ENCODE results near the gene SC5D.

SC5D gene

GRCh38 chr11:121328967-121329679 lies 36.6 kb downstream of the SC5D start:
- no peak for DNase-seq (ENCODE audit: low read depth in 2 of 2)

- DNase-seq (ENCODE audit: low read depth in 2 of 2), result no peak
Measured at GRCh38 chr11:121329781-121330395, 37.3 kb downstream of the SC5D start.

GRCh38 chr11:121330614-121331435 lies 38.3 kb downstream of the SC5D start:
- DNase-seq (ENCODE audit: low read depth in 2 of 2), result no peak

DNA sequence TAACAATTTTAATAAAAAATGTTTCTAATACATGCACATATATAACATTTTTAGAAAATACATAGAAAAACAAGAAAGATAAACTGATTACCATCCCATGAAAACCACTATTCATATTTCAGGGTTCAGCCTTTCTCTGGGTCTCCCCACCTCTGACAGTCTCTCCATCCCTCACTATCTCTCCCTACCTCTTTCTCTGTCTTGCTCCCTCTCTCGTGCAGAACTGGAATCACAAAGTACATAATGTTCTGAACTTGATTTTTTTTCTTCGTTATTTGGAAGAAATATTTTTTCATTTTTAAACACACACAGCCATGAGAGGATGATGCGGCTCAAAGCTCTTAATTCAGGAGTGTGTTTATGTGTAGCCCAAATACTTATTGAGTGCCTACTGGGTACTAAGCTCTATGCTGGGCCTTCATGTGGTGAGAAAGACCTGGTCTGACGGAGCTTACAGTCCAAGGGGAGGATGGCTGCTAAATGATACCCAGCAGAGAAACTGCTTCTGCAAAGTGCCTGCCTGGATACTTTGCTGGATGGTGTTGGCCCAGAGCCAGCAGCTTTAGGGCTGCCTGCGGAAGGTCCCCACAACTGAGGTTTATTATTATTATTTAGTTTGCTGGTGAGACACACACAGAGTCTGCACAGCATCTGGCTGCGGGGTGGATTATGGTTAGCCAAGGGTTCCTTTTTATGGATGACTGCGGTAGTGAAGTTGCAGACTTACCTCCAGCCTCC lies 42.6 kb downstream of the SC5D start:
- DNase-seq (ENCODE audit: low read depth in 2 of 2), result no peak

DNA sequence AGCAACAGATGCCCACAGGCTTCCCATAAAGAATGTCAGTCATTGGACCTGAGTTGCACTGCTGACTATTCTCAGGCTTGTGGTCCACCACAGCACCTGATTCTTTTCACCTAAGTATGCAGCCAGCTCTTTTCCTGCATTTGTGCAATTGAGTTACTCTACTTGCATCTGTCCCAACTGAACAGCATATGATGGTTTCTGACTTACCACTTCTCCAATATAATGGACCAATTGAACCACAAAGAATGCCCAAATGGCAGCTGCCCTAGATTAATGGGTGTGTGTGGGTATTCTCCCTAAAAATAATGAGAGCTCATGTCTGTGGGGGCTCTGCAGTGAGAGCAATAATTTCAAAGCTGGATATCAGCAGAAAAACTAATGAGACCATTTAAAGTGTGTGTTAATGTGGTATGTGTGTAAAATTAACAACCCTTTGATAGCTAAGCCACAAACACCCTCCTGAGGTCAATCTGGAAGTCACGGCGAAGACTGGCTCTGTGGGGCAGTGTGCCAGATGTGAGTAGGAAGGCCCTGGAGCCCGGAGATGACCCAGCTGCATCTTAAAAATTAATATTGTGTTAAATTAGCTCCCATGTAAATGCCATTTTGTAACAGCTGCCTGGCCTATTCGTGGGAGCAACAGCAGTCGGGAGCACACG lies 43.8 kb downstream of the SC5D start:
- no peak for DNase-seq (ENCODE audit: low read depth in 2 of 2)

- DNase-seq (ENCODE audit: low read depth in 2 of 2), result no peak
Measured at GRCh38 chr11:121337078-121337477, 44.5 kb downstream of the SC5D start.

- no peak for DNase-seq (ENCODE audit: low read depth in 2 of 2)
Measured at GRCh38 chr11:121337740-121338272, 45.2 kb downstream of the SC5D start.

- DNase-seq (ENCODE audit: low read depth in 2 of 2), result no peak
Measured at GRCh38 chr11:121338536-121338935, 46.0 kb downstream of the SC5D start.

DNA sequence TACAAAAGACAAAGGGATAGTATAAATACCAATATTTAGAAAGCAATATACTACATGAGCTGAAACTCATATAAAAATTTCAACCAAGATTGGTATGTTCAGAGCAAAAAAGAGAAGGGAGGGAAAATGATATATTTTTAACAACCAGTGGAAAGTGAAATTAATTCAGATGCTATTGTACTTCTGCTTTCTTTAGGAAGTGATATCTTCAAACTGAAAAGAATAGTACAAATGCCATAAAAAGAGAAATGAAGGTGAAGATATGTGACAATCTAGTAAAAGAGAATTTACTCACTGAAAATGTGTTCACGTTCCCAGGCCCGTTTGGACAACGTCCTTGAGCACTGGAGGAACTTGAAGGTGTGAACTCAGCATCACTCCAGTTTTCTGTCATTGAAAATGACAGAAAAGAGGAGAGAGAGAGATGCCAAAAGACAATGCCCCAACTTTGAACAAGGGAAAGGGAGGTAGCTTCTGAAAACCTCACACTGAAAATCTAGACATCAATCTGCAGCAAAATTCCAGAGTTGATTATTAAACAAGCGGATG lies 47.5 kb downstream of the SC5D start:
- no peak for DNase-seq (ENCODE audit: low read depth in 2 of 2)

DNA sequence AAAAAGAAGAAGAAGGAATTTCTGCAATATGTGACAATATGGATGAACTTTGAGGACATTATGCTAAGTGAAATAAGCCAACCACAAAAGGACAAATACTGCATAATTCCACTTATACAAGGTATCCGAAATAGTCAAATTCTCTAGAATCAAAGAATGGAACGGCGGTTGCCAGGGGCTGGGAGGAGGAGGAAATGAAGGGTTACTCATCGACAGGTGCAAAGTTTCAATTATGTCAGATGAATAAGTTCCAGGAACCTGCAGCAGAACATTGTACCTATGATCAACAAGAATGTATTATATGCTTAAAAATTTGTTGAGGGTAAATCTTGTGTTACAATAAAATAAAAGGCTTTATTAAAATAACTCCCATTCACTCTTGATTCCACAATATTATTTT lies 49.0 kb downstream of the SC5D start:
- no peak for DNase-seq (ENCODE audit: low read depth in 2 of 2)

GRCh38 chr11:121344824-121345223 lies 52.3 kb downstream of the SC5D start:
- no peak for DNase-seq (ENCODE audit: low read depth in 2 of 2)

GRCh38 chr11:121347094-121347493 lies 54.5 kb downstream of the SC5D start:
- no peak for DNase-seq (ENCODE audit: low read depth in 2 of 2)

- DNase-seq (ENCODE audit: low read depth in 2 of 2), result no peak
Measured at GRCh38 chr11:121347813-121348212, 55.2 kb downstream of the SC5D start.

- no peak for DNase-seq (ENCODE audit: low read depth in 2 of 2)
Measured at GRCh38 chr11:121348220-121348875, 55.8 kb downstream of the SC5D start.

DNA sequence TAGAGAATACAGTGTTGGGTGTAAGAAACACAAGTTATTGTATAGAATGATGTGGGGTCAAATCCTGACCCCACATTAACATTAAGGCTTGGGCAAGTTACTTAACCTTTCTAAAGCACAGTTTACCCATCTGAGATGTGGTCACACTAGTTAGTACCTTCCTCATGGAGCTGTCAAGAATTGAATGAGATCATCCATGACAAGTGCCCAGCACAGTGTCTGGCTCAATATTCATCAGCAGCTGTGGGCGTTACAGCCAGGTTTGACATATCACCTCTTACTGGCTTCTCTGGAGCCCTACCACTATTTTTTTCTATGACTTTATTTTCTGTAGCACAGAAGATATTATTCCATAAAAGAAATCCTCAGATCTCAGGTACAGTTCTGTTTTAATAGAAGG lies 57.2 kb downstream of the SC5D start:
- no peak for DNase-seq (ENCODE audit: low read depth in 2 of 2)

DNA sequence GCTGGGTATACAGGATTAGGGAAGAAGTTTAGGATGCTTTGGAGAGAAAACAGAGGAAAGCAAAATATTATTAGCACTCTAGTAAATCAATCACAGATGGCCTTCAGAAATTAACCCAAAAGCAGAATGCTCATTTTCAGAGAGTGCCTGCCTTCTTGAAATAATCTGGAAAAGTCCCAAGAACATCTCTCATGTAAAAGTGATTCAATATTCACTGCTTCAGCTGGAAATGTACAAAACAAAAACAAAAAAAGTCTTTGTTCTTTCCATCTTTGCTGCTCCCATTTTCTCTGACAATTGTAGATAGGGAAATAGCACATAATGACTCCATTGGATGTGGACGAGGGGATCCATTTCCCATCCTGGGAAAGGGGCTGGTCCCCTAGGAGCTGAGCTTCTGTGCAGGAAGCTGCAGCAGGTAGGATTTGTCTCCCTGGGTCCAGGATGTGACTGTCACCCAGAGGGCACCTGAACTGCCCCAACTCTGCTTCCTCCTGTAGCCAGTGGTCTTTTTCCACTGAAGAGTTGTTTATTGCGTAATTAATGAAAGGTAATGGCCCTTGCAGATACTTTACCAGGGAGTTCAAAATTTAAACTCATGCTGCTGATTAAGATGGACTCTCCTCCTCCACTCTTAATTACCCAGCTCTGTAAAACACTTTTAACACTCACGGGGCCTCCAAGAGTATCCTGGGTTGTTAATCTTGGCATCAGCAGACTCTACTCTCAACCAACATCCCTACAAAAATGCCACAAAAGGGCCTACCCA lies 57.9 kb downstream of the SC5D start:
- DNase-seq (ENCODE audit: low read depth in 2 of 2), result no peak

DNA sequence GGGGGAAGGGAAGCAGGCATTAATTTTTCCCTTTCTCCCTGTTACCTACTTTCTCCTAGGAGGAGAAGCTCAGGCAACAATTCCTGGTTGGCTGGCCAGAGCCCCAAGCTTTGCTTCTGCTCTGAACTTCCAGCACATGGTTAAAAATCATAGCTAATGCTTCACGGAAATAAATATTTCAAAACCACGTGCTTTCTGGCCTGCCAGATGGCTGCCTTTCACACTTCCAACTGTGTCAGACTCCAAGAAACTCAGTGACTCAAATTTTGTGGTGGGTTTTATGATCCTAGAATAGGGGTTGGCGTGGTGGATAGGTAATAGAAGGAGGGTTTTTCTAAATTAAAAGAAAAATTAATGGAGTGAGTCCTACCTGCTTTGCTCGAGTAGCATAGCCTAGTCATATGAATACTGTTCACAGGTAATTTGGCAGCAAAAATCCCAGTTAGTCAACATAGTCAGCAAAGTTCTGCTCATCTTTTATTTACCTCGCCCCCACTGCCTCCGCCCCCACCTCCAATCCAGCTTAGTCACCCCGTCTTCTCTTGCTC lies 58.6 kb downstream of the SC5D start:
- DNase-seq (ENCODE audit: low read depth in 2 of 2), result no peak

GRCh38 chr11:121352251-121352891 lies 59.8 kb downstream of the SC5D start:
- no peak for DNase-seq (ENCODE audit: low read depth in 2 of 2)

GRCh38 chr11:121354192-121354591 lies 61.6 kb downstream of the SC5D start:
- DNase-seq (ENCODE audit: low read depth in 2 of 2), result no peak

Data from stimulated activated CD8-positive, alpha-beta memory T cell treated with anti-CD3 and anti-CD28 coated beads, Interleukin-15, amount 100 ng/mL, for 4 hours (primary cell).